GM21737 (cell line): Measurements from ENCODE around the gene IL27RA.

ENCODE experiments used
- ATAC-seq: cut with Tn5 transposase; IDR thresholded peaks from one replicate; pipeline ENCODE4 v1.9.1; 2021; ENCODE audit warnings: mild to moderate bottlenecking, moderate library complexity; ENCODE audit not compliant: unreplicated experiment

IL27RA gene

GRCh38 chr19:14031719-14032480, at the start of gene IL27RA:
IL27RA (plus strand) TSS chr19:14031762; CDS start chr19:14031873, 111 bp downstream.
- ATAC-seq = peak; percentile 54

GRCh38 chr19:13981988-13982501, 49.5 kb upstream of the IL27RA start:
- no peak for ATAC-seq

- no peak for ATAC-seq
These were observed 48.8 kb upstream of the IL27RA start for GRCh38 chr19:13982773-13983172.

- ATAC-seq = no peak
These were observed 48.2 kb upstream of the IL27RA start for GRCh38 chr19:13983213-13983889.

GRCh38 chr19:13984186-13984585, 47.4 kb upstream of the IL27RA start:
- no peak for ATAC-seq

GRCh38 chr19:13984875-13985741, 46.5 kb upstream of the IL27RA start:
- ATAC-seq = no peak

GRCh38 chr19:13985771-13986347, 45.7 kb upstream of the IL27RA start:
- ATAC-seq = peak; percentile 15

- ATAC-seq = peak; percentile 72
These were observed 45.1 kb upstream of the IL27RA start for GRCh38 chr19:13986348-13986904.

GRCh38 chr19:13987101-13987890, 44.3 kb upstream of the IL27RA start:
- ATAC-seq = peak; percentile 7

GRCh38 chr19:13989487-13989886, 42.1 kb upstream of the IL27RA start:
- no peak for ATAC-seq

- ATAC-seq = no peak
These were observed 41.5 kb upstream of the IL27RA start for GRCh38 chr19:13990085-13990484.

GRCh38 chr19:13992025-13992424, 39.5 kb upstream of the IL27RA start:
- ATAC-seq = no peak

GRCh38 chr19:13993590-13994300, 37.8 kb upstream of the IL27RA start:
- no peak for ATAC-seq

GRCh38 chr19:13995017-13995728, 36.4 kb upstream of the IL27RA start:
- ATAC-seq = no peak

- ATAC-seq = no peak
These were observed 35.4 kb upstream of the IL27RA start for GRCh38 chr19:13995878-13996765.

- no peak for ATAC-seq
These were observed 34.5 kb upstream of the IL27RA start for GRCh38 chr19:13996928-13997630.

- ATAC-seq = no peak
These were observed 34.0 kb upstream of the IL27RA start for GRCh38 chr19:13997631-13997962.
